Measurements from ENCODE around the gene PTCRA. TPM values are rescaled to one million over a fixed set of nuclear protein-coding genes. Genes with fewer than 3 reads are reported as not detected.
"Not testable (repeated sequence)": the region's sequence is repeated elsewhere in the genome, so short reads cannot be mapped to it uniquely, and the experiment has no call there.

PTCRA gene
- total RNA-seq, 1 donor from 2014 or later: not detected

GRCh38 chr6:42890311-42891198 lies 25.3 kb upstream of the PTCRA start:
- Mint-ChIP-seq H3K36me3 (ENCODE audit: low read depth) (peaks cover 36% of the 10 kb centered on the region), H3K27me3 (no peaks in the 10 kb centered on the region), H3K27ac (peak overlapping the region; percentile 93), H3K4me3 (peak overlapping the region; percentile 97), H3K4me1 (peaks cover 44% of the 10 kb centered on the region), H3K9me3 (no peaks in the 10 kb centered on the region)
- intact Hi-C loops (cut with micrococcal nuclease): loop anchor here (1.0 to 10.0 kb wide), 8 partner anchors 11 to 1106 kb away; partner anchors contain the start of genes BICRAL, CNPY3, LRRC73 and MRPS10
- TF ChIP-seq CTCF (IDR thresholded peaks at IDR 0.05): no peak
- ATAC-seq (ENCODE audit: low read depth) (peak; percentile 97), DNase-seq (peak; percentile 76)
- ChIA-PET CTCF (interaction anchor here (1.3 to 1.8 kb wide), 3 partner anchors 11 to 253 kb away, joined by 3 to 11 read pairs (median 3); partner anchors contain the start of gene RPL7L1), POLR2A (interaction anchor here (0.5 to 6.4 kb wide), 21 partner anchors 11 to 587 kb away, joined by 3 to 85 read pairs (median 4); partner anchors contain the start of genes ABCC10, BICRAL, CNPY3 and CUL9)

- H3K36me3 Mint-ChIP-seq (ENCODE audit: low read depth): peaks cover 29% of the 10 kb centered on the region
- peaks cover 44% of the 10 kb centered on the region for H3K4me1 Mint-ChIP-seq
- CTCF ChIA-PET: interaction anchor here (1.3 to 1.8 kb wide), 2 partner anchors 12 to 165 kb away, joined by 3 to 11 read pairs; partner anchors contain the start of gene RPL7L1
- H3K27ac Mint-ChIP-seq: peak overlapping the region; percentile 93
- no peaks in the 10 kb centered on the region for H3K9me3 Mint-ChIP-seq
- intact Hi-C loops (cut with micrococcal nuclease): loop anchor here (2.0 to 10.0 kb wide), 5 partner anchors 108 to 1106 kb away; partner anchors contain the start of genes BICRAL, LRRC73, MRPS10 and POLR1C
- ATAC-seq (ENCODE audit: low read depth): no peak
- DNase-seq: no peak
- no peaks in the 10 kb centered on the region for H3K27me3 Mint-ChIP-seq
- POLR2A ChIA-PET: interaction anchor here (0.5 to 6.4 kb wide), 19 partner anchors 9 to 537 kb away, joined by 3 to 85 read pairs (median 4); partner anchors contain the start of genes ABCC10, BICRAL, CNPY3 and KLHDC3
- TF ChIP-seq CTCF (IDR thresholded peaks at IDR 0.05): no peak
- peak overlapping the region; percentile 97 for H3K4me3 Mint-ChIP-seq
Observed at GRCh38 chr6:42891199-42891722, 24.6 kb upstream of the PTCRA start.

- intact Hi-C loops (cut with micrococcal nuclease): loop anchor here (1.0 to 10.0 kb wide), 5 partner anchors 233 to 1109 kb away; partner anchors contain the start of genes LRRC73, MRPS10, POLR1C and PRICKLE4
- ATAC-seq (ENCODE audit: low read depth); H3K27me3 Mint-ChIP-seq; H3K36me3 Mint-ChIP-seq (ENCODE audit: low read depth); H3K9me3 Mint-ChIP-seq: not testable (repeated sequence)
- ChIA-PET POLR2A (interaction anchor here (1.0 to 6.4 kb wide), 4 partner anchors 15 to 148 kb away, joined by 3 to 85 read pairs (median 48); partner anchors contain the start of genes BICRAL, RPL7L1 and TBCC), CTCF (interaction anchor here (0.8 to 2.6 kb wide), 3 partner anchors 15 to 347 kb away, joined by 3 to 11 read pairs (median 3); partner anchors contain the start of gene RPL7L1)
- peaks cover 42% of the 10 kb centered on the region for H3K4me1 Mint-ChIP-seq
- peak; percentile 33 for DNase-seq
- H3K27ac Mint-ChIP-seq: peak overlapping the region; percentile 93
- peak overlapping the region; percentile 46 for H3K4me3 Mint-ChIP-seq
Observed at GRCh38 chr6:42894041-42894828, 21.6 kb upstream of the PTCRA start.

GRCh38 chr6:42896178-42896719 lies 19.6 kb upstream of the PTCRA start:
- intact Hi-C loops (cut with micrococcal nuclease): loop anchor here (5.0 to 10.0 kb wide), 3 partner anchors 589 to 1111 kb away; partner anchors contain the start of genes LRRC73, POLR1C, PRICKLE4 and TOMM6
- ChIA-PET CTCF (interaction anchor here (1.0 to 2.6 kb wide), 4 partner anchors 14 to 234 kb away, joined by 4 to 11 read pairs (median 8); partner anchors contain the start of gene RPL7L1), POLR2A (interaction anchor here (0.6 kb wide), 1 partner anchor 83 kb away, joined by 4 read pairs; the partner anchor contains the start of gene PEX6)
- no peaks in the 10 kb centered on the region for H3K9me3 Mint-ChIP-seq
- ATAC-seq (ENCODE audit: low read depth): no peak
- TF ChIP-seq CTCF (IDR thresholded peaks at IDR 0.05): no peak
- H3K27me3 Mint-ChIP-seq: no peaks in the 10 kb centered on the region
- H3K4me3 Mint-ChIP-seq: no peak overlapping the region
- no peak overlapping the region for H3K27ac Mint-ChIP-seq
- H3K36me3 Mint-ChIP-seq (ENCODE audit: low read depth): no peaks in the 10 kb centered on the region
- peaks cover 27% of the 10 kb centered on the region for H3K4me1 Mint-ChIP-seq
- no peak for DNase-seq

All from activated B cell treated with CpG ODN at 0.5 μM for 24 hours (primary cell).